GM18868 (cell line): ENCODE data around the gene C5AR2.
"Not testable (repeated sequence)": the region's sequence is repeated elsewhere in the genome, so short reads cannot be mapped to it uniquely, and the experiment has no call there.

Source experiments
- ATAC-seq: cut with Tn5 transposase; IDR thresholded peaks from one replicate; pipeline ENCODE4 v1.9.1; 2021; ENCODE audit warnings: mild to moderate bottlenecking, moderate library complexity; ENCODE audit not compliant: unreplicated experiment

C5AR2 gene

DNA sequence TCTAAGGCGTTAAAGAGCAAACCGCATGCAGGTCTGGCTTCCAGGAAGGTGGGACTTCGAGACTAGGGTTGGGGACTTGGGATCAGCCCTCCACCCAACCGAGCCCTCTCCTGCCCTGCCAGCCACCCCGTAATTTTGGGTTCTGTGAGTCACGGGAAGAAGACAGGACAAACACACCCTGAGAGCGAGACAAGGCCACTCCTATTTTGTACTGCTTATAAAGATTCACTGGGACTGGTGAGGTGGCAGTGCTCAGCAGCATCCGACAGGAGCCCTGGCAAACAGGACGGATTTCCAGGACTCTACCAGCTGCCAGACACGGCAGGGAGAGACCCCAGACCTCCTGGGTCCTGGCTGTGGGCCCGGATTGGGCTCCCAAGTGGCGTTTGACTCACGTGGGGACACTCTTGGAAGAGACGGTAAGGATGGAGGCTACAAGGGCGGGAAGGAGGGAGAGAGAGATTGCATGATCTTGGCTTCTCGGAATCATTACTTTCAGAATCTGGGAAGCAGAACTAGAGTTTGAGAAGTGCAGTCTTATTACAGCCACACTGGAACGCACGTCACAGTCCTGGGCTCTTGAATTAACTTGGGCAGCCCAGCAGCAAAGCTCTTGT lies at the start of gene C5AR2:
Gene C5AR2, plus strand, starts transcription at position 245 of the 617 bp plus-strand sequence. CDS start 8,625 bp downstream, outside the sequence.
- no peak for ATAC-seq

DNA sequence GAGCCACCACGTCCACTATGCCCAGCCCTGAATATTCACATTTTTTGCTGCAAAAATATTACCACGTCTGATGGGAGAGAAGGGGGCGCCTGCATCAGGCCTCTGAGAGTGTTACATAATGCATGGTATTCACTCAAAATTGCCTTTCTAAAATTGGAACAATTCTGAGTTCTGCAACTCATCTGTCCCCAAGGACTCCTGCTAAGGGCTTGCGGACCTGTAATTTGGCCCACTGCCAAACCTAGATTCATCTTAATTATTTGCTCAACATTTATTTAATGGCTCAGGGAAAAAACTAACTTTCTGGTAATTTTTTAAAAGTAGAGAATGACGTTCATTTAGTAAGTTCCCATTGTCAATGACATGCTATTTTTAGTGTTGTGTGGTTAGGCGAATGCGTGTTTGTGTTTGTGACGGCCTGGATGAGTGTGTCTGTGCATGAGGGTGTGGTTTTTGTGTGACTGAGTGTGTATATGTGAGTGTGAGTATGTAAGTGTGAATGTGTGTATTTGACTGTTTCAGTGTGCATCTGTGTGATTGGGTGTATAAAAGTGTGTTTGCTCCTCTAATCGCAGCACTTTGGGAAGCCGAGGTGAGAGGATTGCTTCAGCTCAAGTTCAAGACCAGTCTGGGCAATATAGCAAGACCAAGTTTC lies 48.4 kb upstream of the C5AR2 start:
- ATAC-seq = no peak

DNA sequence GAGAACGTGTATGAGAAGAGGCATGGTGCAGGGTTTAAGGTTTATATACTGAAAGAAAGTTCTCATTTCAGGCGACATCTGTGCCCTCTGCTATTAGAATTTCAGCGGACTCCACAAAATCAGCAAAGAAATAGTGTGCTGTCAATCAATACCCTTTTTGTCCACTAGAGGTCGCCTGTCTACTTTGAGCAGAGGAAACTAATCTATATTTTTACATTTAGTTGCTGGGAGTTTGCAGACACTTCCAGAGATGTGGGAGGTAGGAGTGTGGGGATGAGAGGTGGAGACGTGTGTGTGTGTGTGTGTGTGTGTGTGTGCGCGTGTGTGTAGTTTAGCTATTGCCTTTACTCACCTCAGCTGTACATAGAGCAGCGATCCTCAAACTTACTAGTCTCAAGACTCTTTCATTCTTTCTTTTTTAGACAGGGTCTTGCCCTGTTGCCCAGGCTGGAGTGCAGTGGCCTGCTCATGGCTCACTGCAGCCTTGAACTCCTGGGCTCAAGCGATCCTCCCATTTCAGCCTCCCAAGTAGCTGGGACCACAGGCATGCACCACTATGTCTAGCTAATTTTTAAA lies 47.6 kb upstream of the C5AR2 start:
- no peak for ATAC-seq

DNA sequence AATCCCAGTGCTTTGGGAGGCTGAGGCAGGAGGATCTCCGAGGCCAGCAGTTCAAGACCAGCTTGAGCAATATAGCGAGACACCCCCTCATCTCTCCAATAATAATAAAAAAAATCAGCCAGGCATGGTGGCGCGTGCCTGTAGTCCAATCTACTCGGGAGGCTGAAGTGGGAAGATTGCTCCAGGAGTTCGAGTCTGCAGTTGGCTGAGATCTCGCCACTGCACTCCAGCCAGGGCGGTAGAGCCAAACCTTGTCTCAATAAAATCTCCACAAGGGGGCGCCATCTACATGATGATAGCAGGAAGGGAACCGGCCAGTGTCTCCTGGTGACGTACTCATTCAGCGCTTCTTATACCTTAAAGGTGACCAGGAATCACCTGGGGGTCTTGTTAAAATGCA lies 35.9 kb upstream of the C5AR2 start:
- ATAC-seq = no peak

DNA sequence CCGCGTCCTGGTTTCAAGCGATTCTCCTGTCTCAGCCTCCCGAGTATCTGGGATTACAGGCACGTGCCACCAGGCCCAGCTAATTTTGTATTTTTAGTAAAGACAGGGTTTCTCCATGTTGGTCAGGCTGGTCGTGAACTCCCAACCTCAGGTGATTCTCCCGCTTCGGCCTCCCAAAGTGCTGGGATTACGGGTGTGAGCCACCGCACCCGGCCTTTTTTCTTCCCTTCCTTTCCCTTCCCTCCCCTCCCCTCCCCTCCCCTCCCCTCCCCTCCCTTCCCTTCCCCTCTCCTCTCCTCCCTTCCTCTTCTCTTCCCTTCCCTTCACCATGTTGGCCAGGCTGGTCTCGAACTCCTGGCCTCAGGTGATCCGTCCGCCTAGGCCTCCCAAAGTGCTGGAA lies 31.1 kb upstream of the C5AR2 start:
- ATAC-seq = not testable (repeated sequence)

DNA sequence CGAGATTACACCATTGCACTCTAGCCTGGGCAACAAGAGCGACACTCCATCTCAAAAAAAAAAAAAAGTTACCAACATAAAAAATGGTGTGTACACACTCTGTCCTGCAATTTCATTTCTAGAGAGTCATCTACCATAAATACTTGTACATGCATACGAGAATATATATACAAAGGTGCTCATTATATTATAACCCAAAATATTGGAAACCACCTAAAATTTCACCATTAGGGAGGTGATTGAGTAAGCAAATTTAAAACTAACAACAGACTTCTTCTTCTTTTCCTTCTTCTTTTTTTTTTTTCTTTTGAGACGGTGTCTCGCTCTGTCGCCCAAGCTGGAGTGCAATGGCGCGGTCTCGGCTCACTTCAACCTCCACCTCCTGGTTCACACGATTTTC lies 29.7 kb upstream of the C5AR2 start:
- ATAC-seq = no peak

DNA sequence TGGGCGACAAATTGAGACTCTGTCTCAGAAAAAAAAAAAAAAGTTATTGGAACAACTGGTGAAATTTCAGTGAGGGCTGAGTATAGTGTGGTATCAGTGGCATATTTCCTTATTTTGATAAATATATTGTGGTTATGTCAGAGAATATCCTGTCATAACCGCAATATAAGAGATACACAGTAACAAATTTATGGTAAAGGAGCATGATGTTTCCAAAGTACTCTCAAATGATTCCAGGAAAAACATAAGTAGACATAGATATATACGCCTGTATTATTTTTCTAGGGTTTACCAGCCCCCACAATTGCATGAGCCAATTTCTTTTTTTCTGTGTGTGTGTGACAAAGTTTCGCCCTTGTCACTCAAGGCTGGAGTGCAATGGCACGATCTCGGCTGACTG lies 28.0 kb upstream of the C5AR2 start:
- no peak for ATAC-seq

DNA sequence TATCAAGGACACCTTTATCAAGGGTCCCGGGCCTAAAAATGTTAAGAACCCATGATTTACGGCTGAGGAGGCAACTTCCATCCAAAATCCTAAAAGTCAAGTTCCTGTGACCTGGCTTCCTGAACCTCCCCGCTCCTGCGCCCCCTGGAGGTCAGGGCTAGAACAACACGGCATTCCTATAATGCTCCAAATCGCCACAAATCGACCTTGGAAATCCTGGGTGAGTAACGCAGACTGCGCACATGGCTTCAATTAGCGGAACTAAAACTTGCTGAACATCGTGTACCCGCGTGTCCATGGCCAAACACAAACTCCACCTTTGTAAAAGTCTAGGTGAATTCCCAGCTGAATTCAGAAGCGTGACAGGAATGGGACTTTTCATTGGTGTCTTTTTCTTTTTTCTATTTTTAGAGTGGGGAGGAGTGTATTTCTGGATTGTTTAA lies 26.6 kb upstream of the C5AR2 start:
- no peak for ATAC-seq

DNA sequence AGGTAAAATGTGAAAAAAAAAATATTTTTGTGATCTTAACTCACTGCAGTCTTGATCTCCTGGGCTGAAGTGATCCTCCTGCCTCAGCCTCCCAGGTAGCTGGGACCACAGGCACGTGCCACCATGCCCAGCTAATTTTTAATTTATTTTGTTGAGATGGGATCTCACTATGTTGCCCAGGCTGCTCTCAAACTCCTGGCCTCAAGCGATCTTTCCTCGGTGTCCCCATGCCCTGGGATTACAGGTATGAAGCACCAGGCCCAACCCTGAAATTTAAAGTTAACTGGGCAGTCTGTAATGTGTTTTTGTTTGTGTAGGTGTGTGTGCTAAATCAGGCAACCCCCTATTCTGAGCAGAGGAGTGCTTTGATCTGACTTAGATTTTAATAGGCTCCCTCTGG lies 25.7 kb upstream of the C5AR2 start:
- ATAC-seq = no peak

DNA sequence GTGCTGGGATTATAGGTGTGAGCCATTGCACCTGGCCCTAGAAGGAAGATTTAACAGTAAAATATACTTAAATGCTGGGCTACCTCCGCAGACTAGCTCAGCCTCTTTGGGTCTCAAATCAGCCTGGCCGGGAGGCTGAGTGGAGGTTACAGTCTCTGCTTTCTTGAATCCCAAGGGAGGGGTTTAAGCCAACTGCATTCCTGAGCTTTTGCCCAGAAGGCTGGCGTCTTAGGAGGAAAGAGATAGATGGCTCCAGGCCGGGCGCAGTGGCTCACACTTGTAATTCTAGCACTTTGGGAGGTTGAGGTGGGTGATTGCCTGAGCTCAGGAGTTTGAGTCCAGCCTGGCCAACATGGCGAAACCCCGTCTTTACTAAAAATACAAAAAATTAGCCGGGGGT lies 22.9 kb upstream of the C5AR2 start:
- ATAC-seq = no peak

DNA sequence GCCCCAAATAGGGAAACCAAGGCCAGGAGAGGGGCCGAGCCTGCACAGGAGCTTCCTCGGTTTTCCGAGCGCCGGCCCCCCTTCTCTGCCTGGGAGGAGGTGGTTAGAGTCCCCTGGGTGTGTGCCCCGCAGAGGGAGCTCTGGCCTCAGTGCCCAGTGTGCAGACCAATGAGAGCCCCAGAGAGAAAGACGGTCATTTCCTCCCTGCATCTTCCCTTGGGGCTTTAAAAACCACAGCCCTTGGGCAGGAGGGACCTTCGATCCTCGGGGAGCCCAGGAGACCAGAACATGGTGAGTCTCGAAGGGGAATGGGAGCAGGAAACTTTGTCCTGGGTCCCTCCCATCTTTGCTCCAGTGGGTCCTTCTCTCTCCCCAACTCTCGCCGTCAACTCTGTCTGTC lies 22.4 kb upstream of the C5AR2 start, which contains the start of gene C5AR1:
Gene C5AR1, plus strand, starts transcription at position 254 of the 400 bp plus-strand sequence. Its CDS starts 35 bp downstream, at position 289.
- no peak for ATAC-seq

DNA sequence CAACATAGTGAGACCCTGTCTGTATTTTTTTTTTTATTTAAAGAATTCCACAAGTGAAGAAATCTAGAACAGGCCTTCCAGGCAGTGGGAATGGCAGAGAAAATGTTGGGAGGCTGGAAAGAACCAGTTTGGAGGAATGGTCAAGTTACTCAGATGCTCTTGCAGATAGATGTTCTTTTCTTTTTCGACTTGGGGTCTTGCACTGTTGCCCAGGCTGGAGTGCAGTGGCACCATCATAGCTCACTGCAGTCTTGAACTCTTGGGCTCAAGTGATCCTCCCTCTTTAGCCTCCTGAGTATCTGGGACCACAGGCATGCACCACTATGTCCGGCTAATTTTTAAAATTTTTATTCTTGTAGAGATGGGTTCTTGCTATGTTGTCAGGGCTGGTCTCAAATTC lies 21.7 kb upstream of the C5AR2 start:
- no peak for ATAC-seq

DNA sequence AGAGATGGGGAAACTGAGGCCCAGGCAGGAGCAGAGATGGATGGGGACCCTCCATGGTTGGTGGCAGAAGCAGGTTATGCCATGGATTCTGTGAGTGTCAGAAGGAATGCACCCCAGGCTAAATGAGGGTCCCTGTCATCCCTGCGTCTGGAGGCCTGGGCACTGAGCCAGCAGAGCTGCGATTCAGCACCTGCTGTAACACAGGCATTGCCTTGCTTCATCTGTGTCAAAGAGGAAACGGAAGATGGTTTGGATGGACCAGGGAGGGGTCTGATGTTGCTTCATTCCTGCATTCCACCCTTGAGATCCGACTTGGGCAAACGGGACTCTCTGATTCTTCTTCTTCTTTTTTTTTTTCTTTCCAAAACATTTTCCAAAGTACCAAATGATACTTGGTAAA lies 21.2 kb upstream of the C5AR2 start:
- ATAC-seq = no peak

DNA sequence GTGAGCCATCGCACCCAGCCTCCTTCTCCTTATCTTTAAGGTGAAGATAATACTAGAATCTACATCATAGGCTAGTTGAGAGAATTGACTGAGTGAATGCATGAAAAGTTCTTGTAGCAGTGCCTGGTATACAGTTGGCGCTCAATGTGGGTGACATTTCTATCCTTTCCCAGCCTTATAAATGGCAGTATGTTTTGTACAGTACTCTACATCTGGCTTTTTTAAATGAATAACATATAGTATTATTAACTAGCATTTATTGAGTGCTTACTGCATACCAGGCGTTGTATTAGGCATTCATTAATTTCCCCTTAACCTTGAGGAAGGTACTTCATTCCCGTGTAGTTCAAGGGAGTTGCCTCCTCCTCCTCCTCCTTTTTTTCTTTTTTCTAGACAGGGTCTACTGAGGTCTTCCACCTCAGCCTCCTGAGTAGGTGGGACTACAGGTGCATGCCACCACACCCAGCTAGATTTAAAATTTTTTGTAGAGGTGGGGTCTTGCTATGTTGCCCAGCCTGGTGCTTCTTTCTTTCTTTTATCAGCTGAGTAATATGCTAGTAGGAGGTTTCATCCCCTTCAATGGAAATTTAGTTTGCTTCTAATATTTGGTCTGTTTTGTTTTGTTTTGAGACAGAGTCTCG lies 19.5 kb upstream of the C5AR2 start:
- no peak for ATAC-seq

DNA sequence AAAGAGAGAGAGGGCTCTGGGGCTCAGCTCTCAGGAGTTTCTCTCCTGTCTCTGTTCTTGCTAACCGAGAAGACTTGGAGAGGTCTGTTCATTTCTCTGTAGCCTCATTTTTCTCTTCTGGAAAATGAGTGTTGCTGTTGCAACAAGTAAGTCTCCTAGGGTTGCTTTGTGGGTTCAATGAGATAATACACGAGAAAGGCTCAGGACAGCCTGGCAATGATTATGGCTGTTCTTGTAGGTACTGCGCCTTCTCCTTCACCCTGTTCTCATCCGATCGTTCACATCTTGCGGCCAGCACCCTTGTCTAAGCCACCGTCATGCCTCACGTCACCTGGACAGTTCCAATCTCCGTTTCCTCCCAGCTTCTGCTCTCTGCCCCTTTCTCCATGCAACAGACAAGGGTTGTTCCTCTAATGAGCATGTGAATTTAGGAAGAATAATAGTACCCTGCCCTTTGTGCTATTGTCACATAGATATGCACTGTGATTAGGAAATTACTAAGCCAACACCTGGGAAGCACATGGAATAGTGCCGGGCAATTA lies 18.1 kb upstream of the C5AR2 start:
- ATAC-seq = no peak

DNA sequence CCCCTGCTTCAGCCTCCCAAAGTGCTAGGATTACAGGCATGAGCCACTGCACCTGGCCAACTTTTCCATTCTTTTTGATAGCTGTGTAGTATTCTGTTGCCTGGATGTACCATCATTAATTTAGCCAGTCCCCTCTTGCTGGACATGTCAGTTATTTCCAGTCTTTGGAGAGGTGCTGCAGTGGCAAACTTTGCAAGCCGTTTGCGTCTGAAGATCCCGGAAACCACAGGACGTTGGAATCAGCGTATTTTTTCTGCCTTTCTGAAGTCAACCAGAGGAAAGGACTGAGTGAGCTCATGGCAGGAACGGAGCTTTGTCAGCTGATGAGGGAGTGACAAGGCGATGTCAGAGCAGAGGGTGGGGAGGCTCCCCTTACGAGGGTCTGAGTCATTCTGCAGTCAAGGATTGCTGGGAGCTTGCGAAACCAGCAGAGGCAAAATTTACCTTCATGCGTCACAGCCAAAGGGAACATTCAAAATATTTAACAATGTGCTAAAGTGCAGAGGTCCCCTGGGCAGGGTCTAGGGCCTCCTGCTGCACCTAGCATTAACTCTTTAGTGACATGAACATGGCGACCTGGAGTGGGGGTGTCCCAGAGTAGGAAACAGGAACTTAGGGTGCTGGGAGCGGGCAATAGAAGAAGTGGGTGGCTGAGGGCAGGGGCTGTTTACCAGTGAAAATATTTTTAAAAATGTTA lies 16.7 kb upstream of the C5AR2 start:
- peak; percentile 48 for ATAC-seq

DNA sequence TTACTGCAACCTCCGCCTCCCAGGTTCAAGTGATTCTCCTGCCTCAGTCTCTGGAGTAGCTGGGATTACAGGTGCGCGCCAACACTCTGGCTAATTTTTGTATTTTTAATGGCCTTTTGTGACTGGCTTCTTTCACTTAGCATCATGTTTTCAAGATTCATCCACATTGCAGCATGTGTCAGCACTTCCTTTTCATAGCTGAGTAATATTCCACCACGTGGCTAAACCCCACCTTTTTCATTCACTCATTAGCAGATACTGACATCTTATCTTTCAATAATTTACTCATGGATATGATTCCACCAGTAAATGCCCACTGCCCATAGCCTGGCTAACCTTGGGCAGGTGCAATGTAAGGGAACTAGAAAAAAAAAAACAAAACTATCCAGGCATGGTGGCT lies 15.5 kb upstream of the C5AR2 start:
- ATAC-seq = no peak

DNA sequence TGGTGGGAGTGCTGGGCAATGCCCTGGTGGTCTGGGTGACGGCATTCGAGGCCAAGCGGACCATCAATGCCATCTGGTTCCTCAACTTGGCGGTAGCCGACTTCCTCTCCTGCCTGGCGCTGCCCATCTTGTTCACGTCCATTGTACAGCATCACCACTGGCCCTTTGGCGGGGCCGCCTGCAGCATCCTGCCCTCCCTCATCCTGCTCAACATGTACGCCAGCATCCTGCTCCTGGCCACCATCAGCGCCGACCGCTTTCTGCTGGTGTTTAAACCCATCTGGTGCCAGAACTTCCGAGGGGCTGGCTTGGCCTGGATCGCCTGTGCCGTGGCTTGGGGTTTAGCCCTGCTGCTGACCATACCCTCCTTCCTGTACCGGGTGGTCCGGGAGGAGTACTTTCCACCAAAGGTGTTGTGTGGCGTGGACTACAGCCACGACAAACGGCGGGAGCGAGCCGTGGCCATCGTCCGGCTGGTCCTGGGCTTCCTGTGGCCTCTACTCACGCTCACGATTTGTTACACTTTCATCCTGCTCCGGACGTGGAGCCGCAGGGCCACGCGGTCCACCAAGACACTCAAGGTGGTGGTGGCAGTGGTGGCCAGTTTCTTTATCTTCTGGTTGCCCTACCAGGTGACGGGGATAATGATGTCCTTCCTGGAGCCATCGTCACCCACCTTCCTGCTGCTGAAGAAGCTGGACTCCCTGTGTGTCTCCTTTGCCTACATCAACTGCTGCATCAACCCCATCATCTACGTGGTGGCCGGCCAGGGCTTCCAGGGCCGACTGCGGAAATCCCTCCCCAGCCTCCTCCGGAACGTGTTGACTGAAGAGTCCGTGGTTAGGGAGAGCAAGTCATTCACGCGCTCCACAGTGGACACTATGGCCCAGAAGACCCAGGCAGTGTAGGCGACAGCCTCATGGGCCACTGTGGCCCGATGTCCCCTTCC lies 11.8 kb upstream of the C5AR2 start:
- no peak for ATAC-seq

DNA sequence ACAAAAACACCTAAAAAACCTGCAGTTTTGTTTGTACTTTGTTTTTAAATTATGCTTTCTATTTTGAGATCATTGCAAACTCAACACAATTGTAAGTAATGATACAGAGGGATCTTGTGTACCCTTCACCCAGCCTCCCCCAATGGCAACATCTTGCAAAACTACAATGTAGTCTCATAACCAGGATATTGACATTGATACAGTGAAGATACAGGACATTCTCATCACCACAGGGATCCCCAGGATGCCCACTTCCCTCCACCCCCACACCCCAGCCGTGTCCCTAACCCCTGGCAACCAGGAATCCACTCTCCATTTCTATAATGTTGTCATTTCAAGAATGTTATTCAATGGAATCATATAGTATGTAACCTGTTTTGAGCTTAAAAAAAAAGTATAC lies 10.3 kb upstream of the C5AR2 start:
- ATAC-seq = no peak

DNA sequence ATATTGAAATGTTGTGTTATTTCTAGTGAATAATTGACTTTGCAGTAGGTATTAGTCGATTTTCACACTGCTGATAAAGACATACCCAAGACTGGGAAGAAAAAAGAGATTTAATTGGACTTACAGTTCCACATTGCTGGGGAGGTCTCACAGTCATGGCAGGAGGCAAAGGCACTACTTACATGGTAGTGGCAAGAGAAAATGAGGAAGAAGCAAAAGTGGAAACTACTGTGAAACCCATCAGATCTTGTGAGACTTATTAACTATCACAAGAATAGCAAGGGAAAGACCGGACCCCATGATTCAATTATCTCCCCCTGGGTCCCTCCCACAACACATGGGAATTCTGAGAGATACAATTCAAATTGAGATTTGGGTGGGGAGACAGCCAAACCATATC lies 9.9 kb upstream of the C5AR2 start:
- no peak for ATAC-seq
